HL-60/S4 (cell line): ENCODE measurements around the gene AK4.
"Not testable (repeated sequence)": the region's sequence is repeated elsewhere in the genome, so short reads cannot be mapped to it uniquely, and the experiment has no call there.

Experiments used
- in situ Hi-C: fragments of 300-500 bp; cut with MboI; formaldehyde crosslinking; loops from 2 replicates; pipeline ENCODE4 v1.14.3; 2022; ENCODE audit warnings: low sequenced_read_pairs

The AK4 gene

GRCh38 chr1:65150108-65150463 is 2.1 kb downstream of the AK4 start:
- in situ Hi-C loops, result no loop called here

GRCh38 chr1:65150583-65151263 is 2.7 kb downstream of the AK4 start:
- in situ Hi-C loops, result no loop called here

GRCh38 chr1:65151641-65152040 is 3.6 kb downstream of the AK4 start:
- in situ Hi-C loops, result no loop called here

GRCh38 chr1:65153635-65154034 is 5.6 kb downstream of the AK4 start:
- in situ Hi-C loops, result no loop called here

DNA sequence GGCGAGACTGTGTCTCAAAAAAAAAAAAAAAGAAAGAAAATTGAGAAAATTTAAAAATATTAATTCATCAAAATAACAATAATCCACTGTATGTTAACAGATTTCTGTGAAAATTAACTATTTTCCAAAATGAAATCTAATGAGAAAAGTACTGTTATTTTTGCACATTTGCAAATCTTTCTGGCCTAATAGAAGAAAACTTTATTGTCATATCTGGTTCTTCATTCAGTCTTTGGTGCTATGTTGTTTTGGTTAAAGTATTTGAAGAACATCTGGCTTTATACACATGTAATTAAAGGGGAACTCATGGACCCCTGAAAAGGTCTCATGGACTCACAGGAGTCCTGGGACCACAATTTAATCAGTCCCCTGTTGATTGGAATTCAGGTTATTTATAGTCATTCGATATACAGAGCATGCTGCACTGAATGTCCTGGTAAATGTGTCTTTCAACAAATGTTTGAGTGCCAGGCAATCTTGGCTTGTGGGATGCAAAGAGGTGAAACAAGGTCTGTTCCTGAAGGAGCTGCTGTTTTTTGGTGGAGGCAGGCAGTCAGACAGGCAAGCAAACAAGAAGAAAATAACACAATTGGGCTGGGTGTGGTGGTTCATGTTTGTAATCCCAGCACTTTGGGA is 9.0 kb downstream of the AK4 start:
- in situ Hi-C loops, result no loop called here

GRCh38 chr1:65157546-65157941 is 9.5 kb downstream of the AK4 start:
- in situ Hi-C loops, result no loop called here

DNA sequence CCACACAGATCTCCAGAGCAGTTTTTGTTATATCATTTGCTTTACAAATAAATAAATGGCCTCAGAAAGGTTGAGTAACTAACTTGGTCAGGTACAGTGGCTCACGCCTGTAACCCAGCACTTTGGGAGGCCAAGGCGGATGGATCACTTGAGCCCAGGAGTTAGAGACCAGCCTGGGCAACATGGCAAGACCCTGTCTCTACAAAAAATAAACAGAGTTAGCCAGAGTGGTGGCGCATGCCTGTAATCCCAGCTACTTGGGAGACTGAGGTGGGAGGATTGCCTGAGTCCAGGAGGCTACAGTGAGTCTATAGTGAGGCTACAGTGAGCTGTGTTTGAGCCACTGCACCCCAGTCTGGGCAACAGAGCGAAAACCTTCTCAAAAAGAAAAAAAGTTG is 11.3 kb downstream of the AK4 start:
- in situ Hi-C loops, result not testable (repeated sequence)

DNA sequence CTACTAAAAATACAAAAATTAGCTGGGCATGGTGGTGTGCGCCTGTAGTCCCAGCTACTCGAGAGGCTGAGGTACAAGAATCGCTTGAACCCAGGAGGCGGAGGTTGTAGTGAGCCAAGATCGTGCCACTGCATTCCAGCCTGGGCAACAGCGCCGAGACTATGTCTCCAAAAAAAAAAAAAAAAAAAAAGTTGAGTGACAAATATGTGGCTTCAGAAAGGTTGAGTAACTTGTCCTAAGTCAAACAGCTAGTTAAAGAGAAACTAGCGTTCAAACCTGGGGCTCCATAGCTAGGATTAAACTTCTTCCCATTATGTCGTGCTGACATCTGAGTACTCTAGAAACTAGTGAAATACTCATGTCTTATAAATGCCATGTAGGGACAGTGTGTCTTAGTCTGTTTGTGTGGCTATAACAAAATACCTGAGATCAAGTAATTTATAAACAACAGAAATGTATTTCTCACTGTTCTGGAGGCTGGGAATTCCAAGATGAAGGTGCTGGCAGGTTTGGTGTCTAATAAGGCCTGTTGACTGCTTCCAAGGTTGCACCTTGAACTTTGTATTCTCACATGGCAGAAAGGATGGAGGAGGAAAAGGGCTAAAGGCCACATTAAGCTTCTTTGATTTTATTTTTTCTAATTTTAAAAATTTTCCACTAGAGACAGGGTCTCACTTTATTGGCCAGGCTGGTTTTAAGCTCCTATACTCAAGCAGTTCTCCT is 12.0 kb downstream of the AK4 start:
- in situ Hi-C loops, result no loop called here

- in situ Hi-C loops, result no loop called here
Measured at GRCh38 chr1:65163201-65163805, 15.3 kb downstream of the AK4 start.

DNA sequence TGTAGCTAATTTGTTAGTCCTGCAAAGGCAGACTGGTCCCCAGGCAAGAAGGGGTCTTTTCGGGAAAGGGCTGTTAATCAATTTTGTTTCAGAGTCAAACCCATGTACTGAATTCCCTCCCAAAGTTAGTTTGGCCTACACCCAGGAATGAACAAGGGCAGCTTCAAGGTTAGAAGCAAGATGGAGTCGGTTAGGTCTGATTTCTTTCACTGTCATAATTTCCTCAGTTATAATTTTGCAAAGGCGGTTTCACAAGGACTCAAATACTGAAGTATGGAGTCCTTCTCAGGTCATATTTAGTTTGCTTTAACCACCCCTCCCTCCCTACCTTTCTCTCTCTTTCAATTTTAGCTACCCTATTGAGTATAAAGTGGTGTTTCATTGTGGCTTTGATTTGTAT is 16.1 kb downstream of the AK4 start:
- in situ Hi-C loops, result not testable (repeated sequence)

- in situ Hi-C loops, result no loop called here
Measured at GRCh38 chr1:65164633-65165032, 16.6 kb downstream of the AK4 start.

DNA sequence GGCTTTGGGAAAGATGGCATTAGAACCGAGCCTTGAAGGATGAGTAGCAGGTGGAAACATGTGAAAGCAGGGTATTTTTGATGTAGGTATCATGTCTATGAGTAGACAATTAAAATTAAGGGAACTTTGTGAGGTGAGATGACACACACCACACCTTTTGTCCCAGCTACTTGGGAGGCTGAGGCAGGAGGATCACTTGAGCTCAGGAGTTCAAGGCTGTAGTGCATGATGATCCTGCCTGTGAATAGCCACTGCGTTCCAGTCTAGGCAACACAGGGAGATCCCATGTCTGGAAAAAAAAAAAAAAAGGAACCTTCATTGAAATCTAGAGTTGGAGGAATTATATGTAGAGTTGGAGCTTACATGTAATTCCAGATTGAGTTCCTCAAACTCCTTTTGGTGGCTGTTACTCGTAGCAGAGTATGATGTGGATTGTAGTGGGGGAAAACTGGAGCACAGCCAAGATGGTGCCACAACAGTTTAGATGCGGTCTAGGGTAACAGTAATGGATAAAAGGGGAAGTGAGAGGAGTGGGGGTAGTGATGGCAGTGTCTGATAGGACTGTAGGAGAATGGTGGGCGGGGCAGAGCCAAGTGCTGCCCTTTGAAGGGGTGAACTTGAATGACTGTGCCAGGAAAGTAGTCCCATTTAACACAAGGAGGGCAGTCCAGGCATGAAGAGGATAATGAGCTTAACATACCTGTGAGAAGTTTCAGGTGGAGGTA is 17.4 kb downstream of the AK4 start:
- in situ Hi-C loops, result no loop called here

- in situ Hi-C loops, result no loop called here
Measured at GRCh38 chr1:65166572-65167305, 18.7 kb downstream of the AK4 start.

DNA sequence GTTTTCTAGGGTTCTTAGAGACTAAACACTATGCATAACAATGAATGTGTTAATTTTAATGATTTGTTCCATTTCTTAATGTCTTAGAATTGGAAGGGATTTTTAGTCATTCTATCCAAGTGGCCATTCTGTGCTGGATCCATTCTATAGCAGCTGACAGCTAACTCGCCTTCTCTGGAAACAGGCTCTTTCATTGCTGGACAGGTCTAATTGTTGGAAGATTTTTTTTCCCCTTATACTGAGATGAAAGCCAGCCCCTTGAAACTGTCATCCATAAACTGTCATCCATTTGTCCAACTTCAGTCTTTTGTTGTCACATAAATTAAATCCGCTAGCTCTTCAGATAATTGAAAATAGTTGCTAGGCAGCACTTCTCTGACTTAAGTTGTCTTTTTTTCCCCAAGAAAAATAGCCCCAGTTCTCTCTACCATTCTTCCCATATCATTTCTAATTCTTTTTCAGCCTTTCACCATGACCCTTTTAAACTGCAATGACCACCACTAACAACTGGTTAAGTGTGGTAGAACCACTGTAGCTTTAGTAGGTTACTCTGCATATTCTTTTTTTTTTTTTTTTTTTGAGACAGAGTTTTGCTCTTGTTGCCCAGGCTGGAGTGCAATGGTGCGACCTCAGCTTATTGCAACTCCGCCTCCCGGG is 19.7 kb downstream of the AK4 start:
- in situ Hi-C loops, result no loop called here

- in situ Hi-C loops, result no loop called here
Measured at GRCh38 chr1:65168867-65169266, 20.9 kb downstream of the AK4 start.

- in situ Hi-C loops, result no loop called here
Measured at GRCh38 chr1:65170511-65171142, 22.6 kb downstream of the AK4 start.

DNA sequence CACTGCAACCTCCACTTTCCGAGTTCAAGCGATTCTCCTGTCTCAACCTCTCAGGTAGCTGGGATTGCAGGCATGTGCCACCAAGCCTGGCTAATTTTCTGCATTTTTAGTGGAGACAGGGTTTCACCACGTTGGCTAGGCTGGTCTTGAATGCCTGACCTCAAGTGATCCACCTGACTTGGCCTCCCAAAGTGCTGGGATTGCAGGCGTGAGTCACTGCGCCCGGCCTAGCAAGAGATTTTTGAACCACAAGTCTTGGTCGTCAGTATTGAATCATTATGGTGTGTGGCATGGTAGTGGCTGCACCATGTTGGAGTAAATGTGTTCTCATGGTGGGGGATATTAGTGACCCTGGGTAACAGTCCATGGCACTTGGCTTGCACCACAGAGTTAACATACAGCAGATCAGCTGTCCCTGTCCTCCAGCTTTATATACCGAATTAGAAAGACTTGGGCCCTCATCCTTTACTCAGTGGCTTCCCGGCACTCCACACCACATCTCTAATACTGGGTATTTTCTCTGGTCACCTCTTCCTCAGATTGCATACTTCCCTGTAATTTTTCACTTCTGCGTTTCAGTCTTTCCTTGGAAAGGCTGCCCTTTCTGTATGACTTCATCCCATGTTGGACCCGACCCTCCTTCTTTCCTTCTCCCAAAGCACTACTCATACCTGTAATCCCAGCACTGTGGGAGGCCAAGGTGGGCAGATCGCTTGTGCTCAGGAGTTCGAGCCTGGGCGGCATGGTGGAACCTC is 25.1 kb downstream of the AK4 start:
- in situ Hi-C loops, result no loop called here

GRCh38 chr1:65174585-65174984 is 26.6 kb downstream of the AK4 start:
- in situ Hi-C loops, result no loop called here
